Activated naive CD4-positive, alpha-beta T cell treated with anti-CD3 and anti-CD28 coated beads, Interleukin-2, amount 50 U/mL, for 72 hours (primary cell): ENCODE results near the gene IRS2. TPM values are rescaled to one million over a fixed set of nuclear protein-coding genes. Genes with fewer than 3 reads are reported as not detected.
"Not testable (repeated sequence)": the region's sequence is repeated elsewhere in the genome, so short reads cannot be mapped to it uniquely, and the experiment has no call there.

Experiments
- ATAC-seq, 2 donors: fragments of 150-1000 bp; cut with Tn5 transposase; 2 replicates each; pipeline ENCODE4 v1.10.0; 2021; ENCODE audit warnings: mild to moderate bottlenecking in 2 of 2, moderate library complexity in 2 of 2
- DNase-seq, 2 donors: peaks; one replicate each; pipeline ENCODE4 v3.0.0; 2021 to 2022; ENCODE audit warnings: low spot score in 2 of 2
- H3K27ac Mint-ChIP-seq, 2 donors: one replicate each; pipeline ENCODE4 v1.8.0; 2022; ENCODE audit warnings: mild to moderate bottlenecking in 2 of 2, mixed read lengths in 2 of 2
- H3K36me3 Mint-ChIP-seq, 2 donors: one replicate each; pipeline ENCODE4 v1.8.0; 2022; ENCODE audit warnings: mixed read lengths in 2 of 2
- H3K9me3 Mint-ChIP-seq, 2 donors: one replicate each; pipeline ENCODE4 v1.8.0; 2022; ENCODE audit warnings: mixed read lengths in 2 of 2
- total RNA-seq, 2 donors: library from RNA; stranded (reverse); gene quantifications; one replicate each; pipeline ENCODE4 v1.2.3, GENCODE V29; 2022

Gene IRS2, protein sequence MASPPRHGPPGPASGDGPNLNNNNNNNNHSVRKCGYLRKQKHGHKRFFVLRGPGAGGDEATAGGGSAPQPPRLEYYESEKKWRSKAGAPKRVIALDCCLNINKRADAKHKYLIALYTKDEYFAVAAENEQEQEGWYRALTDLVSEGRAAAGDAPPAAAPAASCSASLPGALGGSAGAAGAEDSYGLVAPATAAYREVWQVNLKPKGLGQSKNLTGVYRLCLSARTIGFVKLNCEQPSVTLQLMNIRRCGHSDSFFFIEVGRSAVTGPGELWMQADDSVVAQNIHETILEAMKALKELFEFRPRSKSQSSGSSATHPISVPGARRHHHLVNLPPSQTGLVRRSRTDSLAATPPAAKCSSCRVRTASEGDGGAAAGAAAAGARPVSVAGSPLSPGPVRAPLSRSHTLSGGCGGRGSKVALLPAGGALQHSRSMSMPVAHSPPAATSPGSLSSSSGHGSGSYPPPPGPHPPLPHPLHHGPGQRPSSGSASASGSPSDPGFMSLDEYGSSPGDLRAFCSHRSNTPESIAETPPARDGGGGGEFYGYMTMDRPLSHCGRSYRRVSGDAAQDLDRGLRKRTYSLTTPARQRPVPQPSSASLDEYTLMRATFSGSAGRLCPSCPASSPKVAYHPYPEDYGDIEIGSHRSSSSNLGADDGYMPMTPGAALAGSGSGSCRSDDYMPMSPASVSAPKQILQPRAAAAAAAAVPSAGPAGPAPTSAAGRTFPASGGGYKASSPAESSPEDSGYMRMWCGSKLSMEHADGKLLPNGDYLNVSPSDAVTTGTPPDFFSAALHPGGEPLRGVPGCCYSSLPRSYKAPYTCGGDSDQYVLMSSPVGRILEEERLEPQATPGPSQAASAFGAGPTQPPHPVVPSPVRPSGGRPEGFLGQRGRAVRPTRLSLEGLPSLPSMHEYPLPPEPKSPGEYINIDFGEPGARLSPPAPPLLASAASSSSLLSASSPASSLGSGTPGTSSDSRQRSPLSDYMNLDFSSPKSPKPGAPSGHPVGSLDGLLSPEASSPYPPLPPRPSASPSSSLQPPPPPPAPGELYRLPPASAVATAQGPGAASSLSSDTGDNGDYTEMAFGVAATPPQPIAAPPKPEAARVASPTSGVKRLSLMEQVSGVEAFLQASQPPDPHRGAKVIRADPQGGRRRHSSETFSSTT (N-terminal part only)
- total RNA-seq, result 1 to 10 TPM; 2.4 to 3.7 TPM

DNA sequence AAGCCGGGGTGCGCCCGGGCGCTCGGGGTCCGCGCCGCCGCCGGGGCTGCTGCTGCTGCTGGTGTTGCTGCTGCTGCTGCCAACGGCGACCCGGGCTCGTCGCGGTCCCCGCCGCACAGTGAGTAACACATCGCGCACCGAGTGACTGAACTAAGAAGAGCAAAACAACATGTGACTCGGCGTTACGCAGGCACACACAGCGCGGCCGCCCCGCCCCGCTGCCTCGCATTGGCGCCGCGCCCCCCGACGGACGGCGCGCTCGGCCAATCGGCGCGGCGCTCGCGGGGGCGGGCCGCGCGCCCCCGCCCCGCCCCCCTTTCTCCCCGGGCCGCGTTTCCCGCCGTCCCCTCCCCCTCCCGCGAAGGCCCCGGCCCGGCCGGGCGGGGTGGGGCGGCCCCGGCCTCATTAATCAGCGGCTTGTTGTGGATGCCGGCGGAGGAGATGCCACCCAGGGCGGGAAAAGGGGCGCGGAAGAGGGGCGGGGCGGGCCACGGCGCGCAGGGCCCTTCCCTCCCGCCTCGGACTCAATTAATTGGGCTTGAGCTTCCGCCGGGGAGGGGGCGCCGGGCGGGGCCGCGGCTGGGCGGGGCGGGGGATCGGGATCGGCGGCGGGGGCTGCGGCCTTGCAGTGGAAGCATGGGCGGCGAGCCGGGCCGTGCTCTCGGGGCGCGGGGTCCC, at the start of gene IRS2:
TSS of gene IRS2 (minus strand) at position 127 of the 678 bp plus-strand sequence. CDS start 530 bp downstream, outside the sequence.
- H3K36me3 Mint-ChIP-seq, result no peaks in the 10 kb centered on the region
- H3K9me3 Mint-ChIP-seq, result no peaks in the 10 kb centered on the region
- DNase-seq, result peak; percentile 88 to 95
- ATAC-seq, result peak; percentile 88 to 91
- H3K27ac Mint-ChIP-seq, result peak within 1 kb of the TSS in 1 of 2 donors; percentile 37

DNA sequence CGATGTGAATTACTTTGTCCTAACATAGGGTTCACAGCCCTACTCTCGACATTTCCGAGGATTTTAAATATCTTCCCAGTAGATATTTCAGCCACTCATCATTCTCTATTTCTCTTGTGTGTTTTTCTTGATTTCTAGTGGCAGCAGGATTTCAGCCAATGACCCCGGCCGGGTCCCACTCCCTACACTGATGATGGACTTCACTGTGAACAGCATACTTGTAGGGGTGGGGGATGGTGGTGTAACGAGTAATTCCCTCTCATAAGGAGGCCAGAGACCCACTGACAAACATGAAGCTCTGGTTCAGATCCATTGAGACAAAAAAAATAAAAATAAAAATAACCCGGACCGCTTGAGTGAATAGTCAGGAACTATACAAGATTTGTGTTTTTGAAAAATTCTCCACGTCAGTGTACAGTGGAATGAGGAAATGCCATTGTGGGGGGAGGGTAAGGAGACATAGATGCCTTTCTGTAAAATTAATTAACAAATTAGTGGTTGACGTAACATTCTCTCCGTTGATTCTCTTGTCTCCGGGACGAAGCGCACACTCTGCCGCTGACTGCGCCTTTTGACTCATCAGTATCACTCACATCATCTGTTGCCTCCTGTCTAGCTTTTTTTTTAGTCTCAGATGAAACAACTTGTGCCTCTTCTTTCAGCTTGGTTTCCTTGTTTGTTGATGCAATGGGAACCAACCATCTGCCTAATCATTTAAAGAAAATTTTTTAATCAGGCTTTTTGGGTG, 48.8 kb upstream of the IRS2 start:
- DNase-seq (no peak), ATAC-seq (no peak)
- H3K27ac Mint-ChIP-seq, result no peak overlapping the region
- no peaks in the 10 kb centered on the region for H3K9me3 Mint-ChIP-seq
- H3K36me3 Mint-ChIP-seq, result peaks cover 0 to 4% of the 10 kb centered on the region in 2 donors

DNA sequence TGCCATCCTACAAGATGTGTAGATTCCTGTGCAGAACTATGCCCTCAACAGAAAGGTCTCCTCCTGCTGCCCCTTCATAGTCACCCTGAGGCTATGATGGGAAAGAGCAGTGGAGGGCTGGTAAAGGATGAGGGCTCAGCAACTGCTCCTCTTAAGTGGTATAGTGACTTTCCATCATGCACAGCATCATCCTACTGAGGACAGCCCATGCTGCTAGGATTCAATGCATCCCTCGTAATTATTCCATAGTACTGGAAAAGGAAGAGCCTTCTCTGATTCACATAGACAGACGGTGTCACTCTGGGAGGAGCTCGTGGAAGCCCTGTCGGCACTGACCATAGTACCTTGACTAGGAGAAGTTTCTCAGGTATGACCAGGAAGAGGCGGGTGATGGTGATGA, 47.6 kb upstream of the IRS2 start:
- H3K9me3 Mint-ChIP-seq, result no peaks in the 10 kb centered on the region
- no peak for ATAC-seq
- no peak for DNase-seq
- peaks cover 0 to 4% of the 10 kb centered on the region in 2 donors for H3K36me3 Mint-ChIP-seq
- no peak overlapping the region for H3K27ac Mint-ChIP-seq

DNA sequence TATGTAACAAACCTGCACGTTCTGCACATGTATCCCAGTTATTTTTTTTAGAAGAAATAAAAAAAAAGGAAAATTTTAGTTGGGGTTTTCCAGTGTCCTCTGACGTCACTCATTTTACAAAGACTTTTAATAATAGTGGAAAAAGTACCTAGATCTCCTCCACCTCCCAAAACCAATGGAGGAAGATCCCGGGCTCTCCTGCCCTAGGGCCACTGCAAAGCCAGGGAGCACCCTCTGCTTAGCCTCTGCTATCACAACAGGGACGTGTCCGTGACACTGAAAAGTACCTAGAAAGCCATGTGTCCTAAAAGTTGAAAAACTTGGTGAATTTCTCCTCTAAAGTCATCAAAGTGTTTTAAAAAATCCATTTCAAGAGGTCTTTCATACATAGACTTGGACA, 46.7 kb upstream of the IRS2 start:
- DNase-seq (no peak), ATAC-seq (no peak)
- H3K9me3 Mint-ChIP-seq, result peaks cover 1% of the 10 kb centered on the region in 2 donors
- H3K27ac Mint-ChIP-seq, result no peak overlapping the region
- H3K36me3 Mint-ChIP-seq, result peaks cover 0 to 6% of the 10 kb centered on the region in 2 donors

DNA sequence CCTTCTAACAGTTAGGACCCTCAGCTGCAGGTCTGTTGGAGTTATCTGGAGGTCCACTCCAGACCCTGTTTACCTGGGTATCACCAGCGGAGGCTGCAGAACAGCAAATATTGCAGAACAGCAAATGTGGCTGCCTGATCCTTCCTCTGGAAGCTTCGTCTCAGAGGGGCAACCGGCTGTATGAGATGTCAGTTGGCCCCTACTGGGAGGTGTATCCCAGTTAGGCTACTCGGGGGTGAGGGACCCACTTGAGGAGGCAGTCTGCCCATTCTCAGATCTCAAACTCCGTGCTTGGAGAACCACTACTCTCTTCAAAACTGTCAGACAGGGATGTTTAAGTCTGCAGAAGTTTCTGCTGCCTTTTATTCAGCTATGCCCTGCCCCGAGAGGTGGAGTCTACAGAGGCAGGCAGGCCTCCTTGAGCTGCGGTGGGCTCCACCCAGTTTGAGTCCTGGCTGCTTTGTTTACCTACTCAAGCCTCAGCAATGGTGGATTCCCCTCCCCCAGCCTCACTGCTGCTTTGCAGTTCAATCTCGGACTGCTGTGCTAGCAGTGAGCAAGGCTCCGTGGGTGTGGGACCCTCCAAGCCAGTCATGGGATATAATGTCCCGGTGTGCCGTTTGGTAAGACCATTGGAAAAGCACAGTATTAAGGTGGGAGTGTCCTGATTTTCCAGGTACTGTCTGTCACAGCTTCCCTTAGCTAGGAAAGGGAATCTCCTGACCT, 42.4 kb upstream of the IRS2 start:
- H3K9me3 Mint-ChIP-seq, H3K27ac Mint-ChIP-seq, ATAC-seq, DNase-seq: not testable (repeated sequence)
- H3K36me3 Mint-ChIP-seq, result peaks cover 0 to 11% of the 10 kb centered on the region in 2 donors

DNA sequence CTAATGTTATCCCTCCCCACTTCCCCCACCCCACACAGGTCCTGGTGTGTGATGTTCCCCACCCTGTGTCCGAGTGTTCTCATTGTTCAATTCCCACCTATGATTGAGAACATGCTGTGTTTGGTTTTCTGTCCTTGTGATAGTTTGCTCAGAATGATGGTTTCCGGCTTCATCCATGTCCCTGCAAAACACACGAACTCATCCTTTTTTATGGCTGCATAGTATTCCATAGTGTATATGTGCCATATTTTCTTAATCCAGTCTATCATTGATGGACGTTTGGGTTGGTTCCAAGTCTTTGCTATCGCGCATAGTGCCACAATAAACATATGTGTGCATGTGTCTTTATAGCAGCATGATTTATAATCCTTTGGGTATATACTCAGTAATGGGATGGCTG, 36.8 kb upstream of the IRS2 start:
- H3K27ac Mint-ChIP-seq, DNase-seq, H3K36me3 Mint-ChIP-seq, H3K9me3 Mint-ChIP-seq, ATAC-seq: not testable (repeated sequence)

DNA sequence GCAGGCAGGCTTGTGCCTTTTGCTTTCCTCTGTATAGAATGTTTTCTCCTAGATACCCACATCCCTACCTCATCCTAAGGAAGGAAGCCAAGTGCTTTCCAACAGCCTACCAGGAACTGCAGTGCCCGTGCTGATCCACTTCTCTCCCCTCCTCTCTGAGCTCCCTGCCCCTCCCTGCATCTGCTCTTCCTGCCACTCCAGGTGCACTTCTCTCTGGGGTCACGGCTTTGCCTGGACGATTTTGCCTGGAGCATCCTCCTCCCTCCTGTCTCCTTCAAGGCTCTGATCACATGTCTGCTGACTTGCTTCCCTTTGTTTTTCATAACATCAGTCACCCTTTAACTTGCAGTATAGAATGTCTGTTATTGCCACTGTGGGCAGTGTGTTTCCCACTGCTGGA, 34.7 kb upstream of the IRS2 start:
- no peak for DNase-seq
- Mint-ChIP-seq H3K27ac (no peak overlapping the region), H3K9me3 (peaks cover 0 to 5% of the 10 kb centered on the region in 2 donors), H3K36me3 (no peaks in the 10 kb centered on the region)
- no peak for ATAC-seq

DNA sequence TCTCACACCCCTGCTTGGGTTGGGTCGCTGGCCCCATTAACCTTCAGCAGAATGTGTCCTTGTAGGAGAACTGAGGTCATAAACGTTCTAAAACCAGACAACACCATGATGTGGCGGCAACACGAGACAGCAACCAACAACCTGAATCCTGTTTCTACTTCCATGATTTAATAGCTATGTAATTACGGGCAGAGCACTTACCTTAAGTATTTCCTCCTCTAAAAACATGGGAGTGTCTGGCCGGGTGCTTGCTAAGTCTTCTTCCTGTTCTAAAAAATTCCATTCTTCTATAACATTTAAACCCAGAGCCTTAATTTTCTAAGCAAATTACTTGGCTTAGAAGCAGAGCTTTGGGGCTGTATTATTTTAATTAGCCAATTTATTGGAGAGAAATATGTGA, 33.5 kb upstream of the IRS2 start:
- no peaks in the 10 kb centered on the region for H3K36me3 Mint-ChIP-seq

DNA sequence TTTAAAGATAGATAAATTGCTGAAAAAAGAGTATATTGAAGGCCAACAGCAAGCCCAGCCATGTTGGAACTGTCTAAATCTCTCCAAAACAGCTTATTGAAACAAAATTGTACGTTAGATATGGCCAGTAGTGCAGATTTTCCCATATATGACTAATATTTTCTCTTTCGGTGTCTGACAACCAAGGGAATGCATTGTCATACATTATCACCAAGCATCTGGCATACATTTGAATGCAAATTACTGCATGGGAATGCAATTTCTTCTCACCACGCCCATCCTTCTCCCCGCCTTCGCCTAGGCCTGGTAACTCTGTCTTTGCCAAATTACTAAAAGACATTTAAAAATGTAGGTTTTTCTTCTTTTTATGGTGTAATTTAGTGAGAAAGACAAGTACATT, 32.5 kb upstream of the IRS2 start:
- Mint-ChIP-seq H3K27ac (no peak overlapping the region), H3K36me3 (no peaks in the 10 kb centered on the region), H3K9me3 (no peaks in the 10 kb centered on the region)
- no peak for DNase-seq
- no peak for ATAC-seq

More for the DNA sequence above, 33.5 kb upstream of the IRS2 start:
- no peak overlapping the region for H3K27ac Mint-ChIP-seq
- DNase-seq, result no peak
- H3K9me3 Mint-ChIP-seq, result peaks cover 0 to 1% of the 10 kb centered on the region in 2 donors
- no peak for ATAC-seq

DNA sequence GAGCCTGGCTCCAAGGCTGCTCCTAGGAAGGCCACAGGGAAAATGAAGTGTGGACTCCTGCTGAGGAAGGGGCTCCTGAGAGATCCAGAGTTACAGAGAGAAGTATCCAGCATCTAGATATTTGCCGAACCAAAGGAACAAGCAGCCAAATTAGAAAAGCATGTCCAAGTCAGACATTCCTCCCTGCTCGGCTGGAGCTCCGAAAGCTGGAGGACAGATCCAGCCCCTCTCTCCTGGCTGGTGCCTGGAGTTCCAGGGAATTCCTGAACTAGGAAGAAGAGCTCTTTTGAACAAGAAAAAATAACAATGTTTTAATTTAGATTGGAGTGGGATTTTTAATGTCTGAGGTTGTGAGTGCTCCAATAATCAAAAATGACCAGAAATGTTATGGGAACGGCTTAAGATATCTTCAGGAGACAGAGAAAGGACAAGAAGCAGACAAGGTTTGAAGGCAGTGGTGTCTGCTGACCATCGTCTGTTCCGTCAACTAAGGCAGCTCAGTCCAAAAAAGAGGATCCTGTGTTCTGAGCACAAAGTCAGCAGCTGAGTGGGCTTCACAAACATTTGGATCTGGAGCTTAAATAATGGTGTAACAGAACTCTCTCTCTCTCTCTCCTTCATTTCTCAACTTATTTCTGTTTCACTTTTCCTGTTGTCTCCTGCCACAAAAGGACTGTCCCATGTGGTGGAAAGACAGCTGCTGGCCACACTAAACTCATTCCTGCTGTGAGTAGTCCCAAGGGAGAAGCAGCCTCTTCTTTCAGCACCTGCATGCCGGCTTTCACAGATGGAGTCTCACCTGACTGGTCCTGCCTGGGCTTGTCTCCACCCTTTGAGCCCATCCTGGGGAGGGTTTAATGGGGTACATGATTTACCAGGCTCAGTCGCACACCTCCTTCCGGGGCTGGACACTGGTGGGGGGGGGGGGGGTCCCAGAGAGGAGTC, 31.5 kb upstream of the IRS2 start:
- H3K9me3 Mint-ChIP-seq, result no peaks in the 10 kb centered on the region
- ATAC-seq, result no peak
- DNase-seq, result no peak
- no peaks in the 10 kb centered on the region for H3K36me3 Mint-ChIP-seq
- no peak overlapping the region for H3K27ac Mint-ChIP-seq

DNA sequence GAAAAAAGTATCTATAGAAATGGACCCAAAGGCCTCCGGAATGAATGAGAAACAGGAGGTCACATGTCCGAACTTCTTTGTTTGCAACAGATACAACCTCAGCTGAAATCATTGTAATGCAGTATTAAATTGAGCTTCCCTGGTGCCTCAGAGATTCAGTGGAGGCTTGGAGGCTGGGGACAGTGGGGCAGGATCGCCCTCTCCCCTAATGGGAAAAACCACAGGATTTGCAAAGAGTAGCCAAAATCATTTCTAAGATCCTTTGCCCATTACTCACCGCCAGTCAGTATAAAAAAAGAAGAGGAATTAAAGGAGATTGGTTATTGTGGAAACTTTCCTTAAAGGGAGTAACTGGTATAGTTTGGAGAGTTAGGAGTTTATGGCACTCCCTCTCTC, 30.4 kb upstream of the IRS2 start:
- Mint-ChIP-seq H3K9me3 (no peaks in the 10 kb centered on the region), H3K36me3 (no peaks in the 10 kb centered on the region), H3K27ac (no peak overlapping the region)
- ATAC-seq (no peak), DNase-seq (no peak)

DNA sequence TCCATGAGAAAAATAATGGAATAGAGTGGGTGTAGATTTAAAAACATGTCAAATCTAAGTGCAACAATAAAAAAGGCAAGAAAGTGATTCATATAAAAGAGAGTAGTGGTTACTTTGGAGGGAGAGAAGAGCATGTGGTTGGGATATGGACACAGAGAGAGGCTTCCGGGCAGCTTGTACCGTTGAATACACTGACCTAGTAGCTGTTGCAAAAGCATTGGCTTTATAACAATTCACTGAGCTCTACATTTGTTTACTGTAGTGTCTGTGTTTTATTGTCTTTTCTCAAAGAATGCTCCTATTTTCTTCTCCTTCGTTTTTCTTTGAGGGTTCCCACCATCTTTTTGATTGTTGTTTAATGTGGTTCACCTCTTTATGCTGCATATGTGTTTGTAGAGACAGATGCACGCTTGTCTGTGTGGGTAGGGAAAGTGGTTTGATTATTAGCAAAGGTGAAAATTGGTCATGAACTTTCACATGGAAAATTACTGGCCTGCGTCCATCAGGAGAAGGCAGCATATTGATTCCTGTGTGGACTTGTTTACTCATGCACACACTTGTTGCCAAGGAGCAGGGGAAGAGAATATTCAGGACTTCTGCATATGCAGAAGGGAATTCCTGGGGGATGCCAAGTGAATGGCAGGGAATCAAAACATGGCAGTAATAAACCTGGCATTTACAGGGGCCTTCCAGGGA, 29.9 kb upstream of the IRS2 start:
- no peak for ATAC-seq
- H3K27ac Mint-ChIP-seq, result no peak overlapping the region

DNA sequence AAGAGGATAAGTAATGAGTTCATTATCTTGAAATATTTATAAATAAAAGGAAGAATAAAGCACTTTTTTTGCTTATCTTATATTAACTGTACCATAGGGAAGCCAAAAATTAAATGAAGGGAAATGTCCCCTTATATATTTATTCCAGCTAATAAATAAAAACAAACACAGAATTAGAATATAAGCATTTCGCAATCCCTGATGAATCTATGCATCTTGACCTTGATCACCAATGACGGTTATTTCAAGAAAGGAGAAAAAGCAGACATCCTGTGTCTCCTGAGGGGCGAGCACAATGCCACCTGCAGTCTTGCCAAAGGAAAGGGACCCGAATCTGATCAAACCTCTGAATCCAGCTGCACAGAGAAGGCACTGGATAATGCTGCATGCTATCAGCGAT, 29.3 kb upstream of the IRS2 start:
- no peaks in the 10 kb centered on the region for H3K36me3 Mint-ChIP-seq
- ATAC-seq, result no peak

More for the DNA sequence above, 29.9 kb upstream of the IRS2 start:
- no peaks in the 10 kb centered on the region for H3K36me3 Mint-ChIP-seq
- H3K9me3 Mint-ChIP-seq, result no peaks in the 10 kb centered on the region
- no peak for DNase-seq

DNA sequence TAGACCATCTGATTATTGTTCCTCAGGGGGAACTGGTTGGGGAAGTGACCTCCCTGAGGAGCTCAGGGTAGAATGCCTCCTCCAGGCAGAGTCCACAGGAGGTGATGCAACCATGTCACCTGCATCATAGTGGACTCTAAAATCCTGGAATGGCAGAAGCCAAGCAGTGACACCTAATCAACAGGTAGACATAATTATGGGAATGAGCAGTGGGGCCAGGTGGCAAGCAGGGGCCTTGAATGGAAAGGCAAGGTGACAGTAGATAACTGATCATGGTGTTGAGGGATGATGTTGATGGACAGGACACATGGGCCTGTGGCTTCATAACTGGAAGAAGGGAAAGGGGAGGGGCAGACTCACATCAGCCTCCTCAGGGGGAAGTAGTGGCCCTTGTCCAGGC, 27.3 kb upstream of the IRS2 start:
- DNase-seq, result no peak
- ATAC-seq, result no peak
- Mint-ChIP-seq H3K36me3 (no peaks in the 10 kb centered on the region), H3K27ac (no peak overlapping the region), H3K9me3 (no peaks in the 10 kb centered on the region)

More for the DNA sequence above, 29.3 kb upstream of the IRS2 start:
- Mint-ChIP-seq H3K9me3 (no peaks in the 10 kb centered on the region), H3K27ac (no peak overlapping the region)
- no peak for DNase-seq
